GM18907 (cell line): ENCODE measurements around the gene AJUBA.
A peak's percentile ranks its signal among the peaks of the same experiment; 100 is the strongest.
"Not testable (repeated sequence)": the region's sequence is repeated elsewhere in the genome, so short reads cannot be mapped to it uniquely, and the experiment has no call there.

Experiments
- ATAC-seq: cut with Tn5 transposase; IDR thresholded peaks from one replicate; pipeline ENCODE4 v1.9.1; 2021; ENCODE audit warnings: mild to moderate bottlenecking, moderate library complexity; ENCODE audit not compliant: unreplicated experiment

Gene AJUBA

GRCh38 chr14:23006544-23007419 is 24.4 kb upstream of the AJUBA start:
- peak; percentile 94 for ATAC-seq

- ATAC-seq: no peak
Observed at GRCh38 chr14:23006188-23006534, 23.8 kb upstream of the AJUBA start.

DNA sequence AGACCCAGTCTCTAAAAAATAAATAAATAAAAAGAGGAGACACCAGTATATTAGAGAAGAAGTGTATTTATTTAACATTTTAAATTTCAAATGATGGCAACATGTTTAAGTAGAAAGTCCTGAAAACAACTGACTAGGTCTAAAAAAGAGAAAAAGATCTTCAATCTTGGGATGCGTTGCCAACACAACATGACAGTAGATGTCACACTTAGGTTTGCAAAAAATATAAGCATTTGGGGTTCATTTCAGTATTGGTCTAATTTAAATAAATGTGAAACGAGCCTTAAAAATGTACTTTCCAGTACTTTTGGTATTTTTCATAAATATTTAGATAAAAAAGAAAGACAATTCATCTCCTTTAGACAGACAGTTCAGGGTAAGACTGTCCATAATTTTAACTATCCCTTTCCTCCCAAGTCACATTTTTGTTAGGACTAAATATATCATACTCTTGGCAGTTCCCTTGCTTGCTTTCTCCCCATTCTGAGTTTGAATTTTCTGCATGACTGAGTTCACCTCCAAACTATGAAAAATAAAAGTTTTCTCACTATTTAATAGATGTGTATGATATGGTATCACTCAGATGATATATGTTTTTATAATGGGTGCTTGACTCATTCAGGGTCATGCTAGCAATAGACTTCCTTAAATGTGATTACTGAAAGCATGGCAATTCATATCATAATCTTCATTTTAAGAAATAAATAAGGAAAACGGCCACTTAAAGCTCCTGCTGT is 23.3 kb upstream of the AJUBA start:
- ATAC-seq: no peak

- not testable (repeated sequence) for ATAC-seq
Observed at GRCh38 chr14:23004274-23004673, 21.9 kb upstream of the AJUBA start.

GRCh38 chr14:23002592-23002991 is 20.2 kb upstream of the AJUBA start:
- no peak for ATAC-seq

GRCh38 chr14:23000860-23001259 is 18.5 kb upstream of the AJUBA start:
- no peak for ATAC-seq

DNA sequence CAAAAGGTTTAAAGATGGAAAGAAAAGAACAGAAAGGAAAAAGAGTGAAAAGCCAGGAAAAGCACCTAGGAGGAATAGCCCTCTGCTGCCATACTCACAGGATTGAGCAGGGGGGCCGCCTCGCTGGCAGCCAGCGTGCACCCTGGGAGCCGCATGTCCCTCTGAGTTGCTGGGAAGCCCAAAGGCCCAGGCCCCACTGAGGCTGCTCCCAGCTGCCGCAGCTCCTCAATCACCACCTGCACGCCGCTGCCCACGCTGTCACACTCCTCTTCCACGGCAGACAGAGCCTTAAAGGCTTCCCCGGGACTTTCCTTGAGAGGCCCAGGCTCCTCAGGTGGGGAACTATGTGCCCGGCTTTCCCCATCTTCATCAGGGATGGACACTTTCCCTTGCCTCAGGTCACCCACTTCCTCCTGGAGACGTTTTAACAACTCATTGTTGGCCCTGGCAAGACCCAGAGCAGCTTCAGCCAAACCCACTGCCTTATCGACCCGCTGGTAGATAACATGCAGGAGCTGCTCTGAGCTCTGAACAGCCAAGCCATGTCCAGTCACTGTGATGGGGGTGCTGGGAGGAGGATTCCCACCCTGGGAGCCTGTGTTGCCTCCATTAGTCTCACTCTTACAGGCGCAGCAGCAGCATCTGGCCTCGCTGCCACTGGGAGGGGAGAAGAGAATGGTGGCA is 16.1 kb upstream of the AJUBA start:
- no peak for ATAC-seq

DNA sequence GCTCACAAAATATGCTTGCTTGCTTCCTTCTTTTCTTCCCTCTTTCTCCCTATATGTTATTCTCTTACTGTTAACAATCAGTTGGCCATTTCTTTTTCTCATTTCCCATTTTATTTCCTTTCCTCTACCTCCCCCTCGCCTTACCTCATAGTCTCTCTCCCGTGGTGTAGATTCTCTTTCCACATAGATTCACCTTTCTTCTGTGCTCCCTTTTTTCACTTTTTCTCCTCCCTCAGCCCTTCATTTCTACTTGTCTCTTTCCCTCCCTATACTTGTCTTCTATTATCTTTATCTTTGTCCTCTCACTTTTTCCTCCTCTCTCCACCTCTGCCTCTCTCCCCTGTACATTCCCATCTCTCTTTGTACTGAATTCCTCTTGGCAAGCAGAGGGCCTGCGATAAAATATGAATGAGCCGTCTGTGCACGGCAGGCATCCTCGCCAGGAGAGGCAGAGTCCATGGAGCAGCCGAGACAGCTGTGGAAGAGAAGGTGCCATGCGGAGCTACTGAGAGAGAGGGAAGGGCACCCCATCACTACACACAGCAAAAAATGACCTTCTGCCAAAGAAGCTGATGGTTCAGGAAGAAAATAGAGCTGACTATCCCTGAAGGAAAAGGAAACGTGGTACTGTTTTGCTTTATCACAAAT is 15.4 kb upstream of the AJUBA start:
- ATAC-seq: no peak

DNA sequence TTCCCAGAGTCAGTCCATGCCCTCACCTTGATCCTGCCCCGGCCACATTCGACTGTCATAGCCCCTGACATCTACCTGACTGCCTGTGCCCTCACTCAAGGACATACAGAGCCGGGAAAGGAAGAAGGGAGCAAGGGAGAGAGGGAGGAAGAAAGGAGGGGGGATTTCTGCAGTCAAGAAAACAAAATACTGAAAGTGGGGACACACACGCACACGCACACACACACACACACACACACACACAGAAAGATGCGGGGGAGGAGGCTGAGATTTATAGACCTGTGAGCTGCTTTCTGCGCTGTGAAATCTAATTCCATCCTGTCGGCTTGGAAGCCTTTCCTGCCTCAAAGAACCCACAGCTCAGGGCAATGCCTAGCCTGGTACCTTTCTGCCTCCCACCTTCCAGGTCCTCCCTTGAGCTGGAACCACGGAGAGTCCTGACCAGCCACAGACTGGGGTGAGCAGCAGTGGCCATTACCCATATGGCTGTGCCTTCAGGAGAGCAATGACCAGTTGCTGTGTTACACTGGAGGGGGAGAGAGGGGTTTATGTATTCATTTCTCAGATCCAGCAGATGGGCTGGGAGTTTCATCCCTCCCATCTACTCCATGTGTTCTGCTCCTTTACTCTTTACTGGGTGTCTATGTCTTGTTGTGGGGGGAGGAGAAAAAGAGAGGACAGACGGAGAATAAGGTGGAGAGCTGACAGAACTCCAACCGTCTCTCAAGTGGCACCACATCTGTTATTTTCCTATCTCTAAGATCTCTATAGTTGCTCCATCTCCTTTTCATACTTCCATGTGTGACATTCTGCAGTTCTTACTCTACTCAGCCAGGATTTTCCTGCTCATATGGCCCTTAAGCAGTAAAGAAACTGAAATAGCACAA is 14.7 kb upstream of the AJUBA start:
- no peak for ATAC-seq

DNA sequence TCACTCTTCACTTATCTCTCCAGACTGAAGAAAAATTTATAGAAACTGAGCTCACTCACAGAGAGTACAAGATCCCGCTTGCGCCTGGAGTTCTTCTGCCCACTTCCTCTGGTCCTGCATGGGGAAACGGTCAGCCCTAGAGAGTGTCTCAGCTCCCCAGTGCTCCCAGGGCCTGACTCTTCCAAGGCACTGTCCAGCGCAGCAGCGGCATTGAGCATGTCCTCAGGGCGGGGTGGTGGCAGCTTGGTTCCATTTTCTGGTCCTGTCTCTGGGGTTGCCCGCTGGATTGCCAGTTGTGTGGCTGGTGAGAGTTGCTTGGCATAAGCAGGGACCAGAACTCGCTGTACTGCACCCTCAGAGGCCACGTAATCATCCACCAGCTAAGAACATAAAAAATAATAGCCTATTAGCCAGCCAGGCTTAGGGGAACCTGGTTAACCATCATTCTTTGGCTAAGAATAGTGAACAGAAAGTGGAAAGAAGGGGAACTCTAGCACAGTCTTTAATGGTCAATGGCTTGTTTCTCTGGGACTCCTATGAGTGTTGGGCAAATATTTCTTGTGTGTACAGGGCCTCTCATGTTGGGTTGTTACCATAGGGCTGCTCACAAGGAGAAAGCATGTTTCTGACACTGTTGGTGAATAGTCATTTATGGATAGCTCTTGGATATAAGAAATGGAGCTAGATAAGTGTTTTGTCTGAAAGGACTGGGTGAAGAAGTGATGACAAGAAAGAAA is 13.7 kb upstream of the AJUBA start:
- no peak for ATAC-seq

DNA sequence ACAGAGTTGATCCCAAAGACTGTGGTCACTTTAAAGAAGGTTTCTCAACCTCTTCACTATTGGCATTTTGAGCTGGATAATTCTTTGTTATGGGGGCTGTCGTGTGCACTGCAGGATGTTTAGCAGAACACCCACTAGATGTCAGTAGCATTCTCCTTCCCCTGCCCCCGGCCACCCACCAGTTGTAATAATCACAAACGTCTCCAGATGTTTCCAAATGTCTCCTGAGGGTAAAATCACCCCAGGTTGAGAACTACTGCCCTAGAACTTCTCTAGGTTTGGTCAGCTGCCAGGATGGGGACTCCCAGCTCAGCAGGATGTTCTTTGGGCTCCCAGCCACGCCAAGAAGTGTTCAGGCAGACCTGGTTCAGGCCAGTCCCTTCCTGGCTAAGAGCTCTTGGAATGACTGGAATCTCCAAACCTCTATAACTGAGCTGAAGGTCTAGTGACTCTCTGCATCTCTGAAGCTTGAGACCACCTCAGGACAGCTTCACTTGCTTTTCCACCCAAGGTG is 12.5 kb upstream of the AJUBA start:
- ATAC-seq: no peak

DNA sequence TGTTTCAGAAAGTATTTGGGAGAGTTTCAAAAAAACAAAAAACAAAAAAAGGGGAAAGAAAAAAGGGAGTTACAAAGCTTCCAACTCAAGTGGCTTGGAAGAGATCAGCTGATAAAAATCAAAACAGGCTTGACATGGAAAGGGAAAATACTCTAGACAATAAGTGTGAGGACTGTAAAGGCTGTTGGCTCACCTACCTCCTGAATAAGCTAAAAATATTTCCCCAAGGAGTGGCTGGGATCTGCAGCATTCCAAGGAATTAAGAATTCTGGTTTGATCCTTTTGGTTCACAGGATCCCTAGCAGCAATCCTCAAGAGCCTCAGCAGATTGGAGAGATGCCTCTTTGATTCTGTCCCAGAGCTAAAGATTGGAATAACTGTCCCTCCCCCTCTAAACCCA is 11.2 kb upstream of the AJUBA start:
- no peak for ATAC-seq

DNA sequence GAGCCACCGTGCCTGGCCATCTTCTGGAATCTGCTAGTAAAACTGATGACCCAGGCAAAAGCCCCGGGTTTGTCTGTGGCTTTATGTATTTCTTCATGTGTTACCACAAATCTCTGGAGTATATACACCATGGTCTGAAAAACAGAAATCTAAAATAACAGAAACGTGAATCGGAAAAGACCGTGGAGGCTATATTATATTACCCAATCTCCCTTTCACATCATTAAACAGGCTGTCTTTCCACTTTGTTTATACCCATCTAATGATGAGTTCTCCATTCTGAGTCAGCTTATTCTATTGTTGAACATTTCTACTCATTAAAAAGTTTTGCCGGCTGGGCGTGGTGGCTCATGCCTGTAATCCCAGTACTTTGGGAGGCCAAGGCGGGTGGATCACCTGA is 9.5 kb upstream of the AJUBA start:
- ATAC-seq: no peak

DNA sequence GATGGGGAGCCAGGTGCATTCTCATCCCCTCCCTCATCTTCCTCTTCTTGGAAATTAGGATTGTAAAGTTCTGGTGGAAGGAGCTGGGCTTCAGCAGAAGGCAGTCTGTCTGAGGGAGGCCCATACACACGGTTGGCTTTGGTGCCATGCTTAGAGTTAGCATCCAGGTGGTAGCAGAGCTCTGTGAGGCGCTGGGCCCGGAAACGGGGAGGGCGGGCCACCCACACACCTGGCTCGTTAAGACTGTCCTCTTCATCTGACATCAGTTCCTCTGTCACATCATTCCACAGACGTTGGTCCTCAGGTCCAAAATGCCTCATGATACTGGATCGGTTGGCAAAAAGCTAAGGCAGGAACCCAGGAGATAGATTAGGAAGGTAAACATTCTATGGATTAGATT is 4.9 kb upstream of the AJUBA start:
- no peak for ATAC-seq

GRCh38 chr14:22986508-22987054 is 4.2 kb upstream of the AJUBA start:
- ATAC-seq: no peak

- ATAC-seq: no peak
Observed at GRCh38 chr14:22985894-22986507, 3.6 kb upstream of the AJUBA start.

DNA sequence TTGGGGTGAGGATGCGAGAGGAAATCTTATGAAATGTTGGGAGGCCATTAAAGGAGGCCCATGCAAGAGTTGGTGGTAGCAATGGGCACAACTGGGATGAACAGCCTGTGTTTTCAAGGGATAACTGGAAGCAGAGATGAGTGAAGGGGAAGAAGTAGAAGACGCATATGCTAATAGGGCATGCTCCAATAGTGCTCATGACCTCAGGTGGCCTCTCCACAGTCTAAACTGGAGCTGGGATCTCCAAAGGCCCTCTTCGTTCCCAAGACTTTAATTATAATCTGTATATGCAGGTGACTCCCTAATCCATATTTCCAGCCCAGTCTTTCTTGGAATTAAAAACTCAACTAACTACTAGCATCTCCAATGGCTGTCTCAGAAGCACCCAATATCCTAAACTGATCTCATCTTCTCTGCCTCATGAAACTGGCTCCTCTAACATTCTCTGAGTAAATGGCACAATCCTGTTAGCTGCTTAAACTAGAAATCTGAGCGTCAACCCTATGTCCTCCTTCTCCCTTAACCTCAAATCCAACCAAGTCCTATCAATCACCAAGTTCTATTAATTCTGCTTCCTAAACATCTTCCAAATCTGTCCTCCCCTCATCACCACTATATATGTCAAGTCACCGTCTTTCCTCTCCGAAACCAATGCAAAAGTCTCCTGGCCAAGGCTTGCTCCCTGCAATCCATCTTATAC is 2.8 kb upstream of the AJUBA start:
- no peak for ATAC-seq

- peak; percentile 9 for ATAC-seq
Observed at GRCh38 chr14:22981876-22982476, 375 bp downstream of the AJUBA start.
